B cell (primary cell): ENCODE results near the gene MGAT2.

Experiments
- EZH2 ChIP-seq: IDR thresholded peaks from 2 replicates; pipeline ENCODE4 v1.6.1; 2012; ENCODE audit warnings: borderline replicate concordance, low read depth, mild to moderate bottlenecking, moderate library complexity, low read length; ENCODE audit not compliant: insufficient read depth, poor library complexity, severe bottlenecking
- TF ChIP-seq, protein P1 (sequence below): fragments of 200-600 bp; IDR thresholded peaks from one replicate; pipeline ENCODE4 v1.8.0; 2022; ENCODE audit warnings: antibody characterized with exemption, mild to moderate bottlenecking

DNA sequence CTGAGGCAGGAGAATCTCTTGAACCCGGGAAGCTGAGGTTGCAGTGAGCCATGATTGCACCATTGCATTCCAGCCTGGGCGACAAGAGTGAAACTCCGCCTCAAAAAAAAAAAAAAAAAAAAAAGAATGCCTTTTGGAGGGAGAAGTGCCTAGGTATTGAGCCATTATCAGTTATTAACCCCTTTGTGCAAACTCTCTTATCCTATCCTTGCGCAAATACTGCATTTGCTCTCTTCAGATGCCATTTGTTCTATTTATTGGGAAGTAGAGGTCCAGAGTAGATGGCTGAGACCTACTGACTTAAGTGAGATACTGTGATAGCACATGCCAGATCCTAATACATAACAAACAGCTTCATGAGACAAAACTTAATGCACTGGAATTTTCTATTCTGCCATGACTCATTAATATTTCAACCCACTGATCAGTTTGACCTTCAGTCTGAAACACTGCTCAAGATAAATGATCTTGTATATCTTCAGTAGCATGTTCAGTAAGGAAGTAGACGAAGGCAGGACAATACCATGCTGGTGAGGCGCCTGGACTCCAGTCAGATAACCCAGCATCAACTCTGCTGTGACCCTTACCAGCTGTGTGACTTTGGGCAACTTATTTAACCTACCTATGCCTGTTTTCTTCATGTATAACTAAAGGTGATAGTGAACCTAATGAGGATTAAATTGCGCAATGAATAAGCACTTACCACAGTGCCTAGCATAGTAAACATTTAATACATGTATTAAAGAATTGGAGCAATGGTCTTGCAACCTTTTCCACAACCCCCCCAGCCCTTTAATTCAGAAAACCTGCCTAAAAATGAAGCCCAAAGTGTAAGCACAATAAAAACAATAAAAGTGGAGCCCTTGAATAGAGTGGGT lies 20.2 kb downstream of the MGAT2 start:
- TF ChIP-seq, protein P1, sequence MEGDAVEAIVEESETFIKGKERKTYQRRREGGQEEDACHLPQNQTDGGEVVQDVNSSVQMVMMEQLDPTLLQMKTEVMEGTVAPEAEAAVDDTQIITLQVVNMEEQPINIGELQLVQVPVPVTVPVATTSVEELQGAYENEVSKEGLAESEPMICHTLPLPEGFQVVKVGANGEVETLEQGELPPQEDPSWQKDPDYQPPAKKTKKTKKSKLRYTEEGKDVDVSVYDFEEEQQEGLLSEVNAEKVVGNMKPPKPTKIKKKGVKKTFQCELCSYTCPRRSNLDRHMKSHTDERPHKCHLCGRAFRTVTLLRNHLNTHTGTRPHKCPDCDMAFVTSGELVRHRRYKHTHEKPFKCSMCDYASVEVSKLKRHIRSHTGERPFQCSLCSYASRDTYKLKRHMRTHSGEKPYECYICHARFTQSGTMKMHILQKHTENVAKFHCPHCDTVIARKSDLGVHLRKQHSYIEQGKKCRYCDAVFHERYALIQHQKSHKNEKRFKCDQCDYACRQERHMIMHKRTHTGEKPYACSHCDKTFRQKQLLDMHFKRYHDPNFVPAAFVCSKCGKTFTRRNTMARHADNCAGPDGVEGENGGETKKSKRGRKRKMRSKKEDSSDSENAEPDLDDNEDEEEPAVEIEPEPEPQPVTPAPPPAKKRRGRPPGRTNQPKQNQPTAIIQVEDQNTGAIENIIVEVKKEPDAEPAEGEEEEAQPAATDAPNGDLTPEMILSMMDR: no peak
- no peak for TF ChIP-seq EZH2
